ENCODE results near the gene MRPL55. TPM values are rescaled to one million over a fixed set of nuclear protein-coding genes. Genes with fewer than 3 reads are reported as not detected.
"Not testable (repeated sequence)": the region's sequence is repeated elsewhere in the genome, so short reads cannot be mapped to it uniquely, and the experiment has no call there.

MRPL55 gene
- total RNA-seq, 1 donor from 2014 or later, result 33.4 TPM

DNA sequence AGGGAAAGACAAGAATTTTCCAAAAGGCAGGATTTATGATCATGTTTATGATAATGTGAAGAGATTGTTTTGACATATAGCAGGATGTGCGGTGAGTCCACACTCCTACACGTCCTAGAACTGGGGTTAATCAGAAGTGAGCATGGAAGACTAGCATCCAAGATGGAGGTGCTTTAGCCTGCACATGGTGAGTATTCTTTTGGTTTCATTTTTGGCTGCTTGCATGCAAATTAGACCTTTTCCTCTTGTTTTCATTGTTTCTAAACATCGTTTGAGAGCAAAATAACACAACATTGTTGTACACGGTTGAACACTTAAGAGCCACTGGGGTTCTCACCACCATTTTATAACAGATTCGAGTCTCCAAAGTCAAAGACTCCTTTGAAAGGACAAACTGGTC is 16.1 kb upstream of the MRPL55 start:
- no peak for FAIRE-seq
- no peak for DNase-seq (ENCODE audit: low spot score in 2 of 2)

DNA sequence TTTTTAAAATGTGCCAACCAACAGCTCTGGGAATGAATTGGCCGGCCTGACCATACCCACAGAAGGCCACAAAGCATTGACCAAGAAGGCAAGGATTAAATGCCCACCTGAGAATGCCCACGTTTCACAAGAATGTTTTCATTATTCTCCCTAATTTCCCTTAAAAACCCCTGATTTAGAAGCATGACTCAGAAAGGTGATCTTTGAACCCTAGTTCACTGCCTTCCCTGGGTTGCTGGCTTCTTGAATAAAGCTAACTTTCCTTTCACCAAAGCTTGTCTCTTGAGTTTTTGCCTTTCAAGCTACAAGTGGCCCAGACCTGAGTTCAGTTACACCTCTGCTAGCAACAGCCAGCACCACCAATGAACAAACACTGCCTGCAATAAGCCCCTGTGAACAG is 14.4 kb upstream of the MRPL55 start:
- no peak for DNase-seq (ENCODE audit: low spot score in 2 of 2)
- FAIRE-seq, result no peak

DNA sequence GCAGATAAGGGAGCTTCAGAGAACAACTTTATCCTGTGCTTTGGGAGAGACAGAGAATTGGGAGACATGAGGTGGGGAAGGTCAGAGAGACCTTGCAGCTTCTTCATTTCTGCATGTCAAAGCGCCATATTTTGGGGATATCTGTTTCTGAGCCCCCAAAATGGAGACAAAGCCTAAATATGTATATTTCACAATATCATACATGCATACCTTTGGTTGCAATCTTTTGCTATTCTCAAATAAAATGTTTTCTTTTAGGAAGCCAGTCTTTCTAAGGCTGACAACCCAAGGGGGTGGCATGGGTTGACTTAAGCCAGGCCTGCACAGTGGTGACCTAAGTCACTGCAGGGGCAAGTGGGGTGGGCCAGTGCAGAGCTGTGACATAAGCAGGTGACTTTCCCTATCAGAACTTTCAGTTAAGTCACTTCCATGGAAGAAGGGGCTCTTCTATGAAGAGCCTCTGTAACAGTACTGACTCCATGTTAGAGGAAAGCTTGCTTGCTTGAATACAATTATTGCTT is 13.9 kb upstream of the MRPL55 start:
- DNase-seq (ENCODE audit: low spot score in 2 of 2), result no peak
- no peak for FAIRE-seq

DNA sequence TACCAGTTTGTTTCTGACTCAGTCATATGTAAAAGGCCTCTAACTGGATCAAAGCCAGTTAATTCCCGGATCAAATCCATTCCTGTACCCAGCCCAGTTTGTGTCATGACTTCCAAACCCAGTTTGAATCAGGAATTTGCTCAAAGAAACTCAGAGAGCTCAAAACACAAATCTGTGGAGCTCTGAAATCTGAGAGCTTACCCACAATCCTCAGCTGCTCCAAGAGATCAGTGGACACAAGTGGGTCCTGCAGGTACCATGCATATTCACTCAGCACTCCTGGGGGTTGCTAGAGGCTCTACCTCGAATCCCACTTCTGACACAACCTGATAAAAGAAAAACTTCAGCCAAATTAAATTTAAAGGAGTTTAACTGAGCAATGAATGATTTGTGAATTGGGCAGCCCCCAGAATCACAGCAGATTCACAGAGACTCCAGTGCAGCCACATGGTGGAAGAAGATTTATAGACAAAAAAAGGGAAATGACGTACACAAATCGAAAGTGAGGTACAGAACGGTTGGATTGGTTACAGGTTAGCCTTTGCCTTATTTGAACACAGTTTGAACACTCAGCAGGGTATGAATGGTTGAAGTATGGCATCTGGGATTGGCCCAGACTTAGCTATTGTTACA is 11.9 kb upstream of the MRPL55 start:
- FAIRE-seq, result no peak
- no peak for DNase-seq (ENCODE audit: low spot score in 2 of 2)

DNA sequence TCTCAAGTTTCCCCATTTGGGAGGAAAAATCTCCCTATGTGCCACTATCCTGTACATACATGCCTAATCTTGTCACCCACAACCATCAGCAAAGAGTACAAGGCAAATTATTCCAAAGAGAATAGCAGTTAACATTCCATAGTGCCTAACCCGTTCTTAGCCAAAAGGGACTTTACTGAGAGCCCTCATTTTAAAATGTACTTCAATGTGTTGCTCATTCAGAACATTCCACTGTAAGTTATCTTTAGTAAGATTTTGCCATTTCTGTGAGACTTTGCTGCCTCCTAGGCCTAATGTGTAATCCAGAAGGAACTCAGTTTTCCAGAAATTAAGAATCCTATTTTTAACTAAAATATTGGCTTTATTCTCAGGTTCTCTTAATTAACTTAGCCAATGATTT is 11.3 kb upstream of the MRPL55 start:
- DNase-seq (ENCODE audit: low spot score in 2 of 2), result no peak
- FAIRE-seq, result no peak

DNA sequence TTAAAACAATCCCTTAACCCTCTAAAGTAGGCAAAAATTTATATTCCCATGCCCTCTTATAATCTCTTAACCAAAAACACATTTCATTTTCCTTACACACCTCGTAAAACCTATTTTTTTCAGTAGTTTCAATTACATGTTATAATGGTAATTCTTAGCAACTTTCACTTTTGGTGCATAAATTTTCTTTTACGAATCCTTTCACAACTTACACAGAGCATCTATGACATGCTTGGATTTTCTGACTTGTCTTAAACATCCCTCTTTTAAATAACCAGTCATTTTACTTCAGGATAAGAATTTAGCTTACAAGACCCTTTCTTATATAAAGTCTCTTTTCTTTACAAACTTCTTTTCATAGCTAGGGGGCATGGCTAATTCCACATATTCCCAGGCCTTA is 8.9 kb upstream of the MRPL55 start:
- no peak for FAIRE-seq

DNA sequence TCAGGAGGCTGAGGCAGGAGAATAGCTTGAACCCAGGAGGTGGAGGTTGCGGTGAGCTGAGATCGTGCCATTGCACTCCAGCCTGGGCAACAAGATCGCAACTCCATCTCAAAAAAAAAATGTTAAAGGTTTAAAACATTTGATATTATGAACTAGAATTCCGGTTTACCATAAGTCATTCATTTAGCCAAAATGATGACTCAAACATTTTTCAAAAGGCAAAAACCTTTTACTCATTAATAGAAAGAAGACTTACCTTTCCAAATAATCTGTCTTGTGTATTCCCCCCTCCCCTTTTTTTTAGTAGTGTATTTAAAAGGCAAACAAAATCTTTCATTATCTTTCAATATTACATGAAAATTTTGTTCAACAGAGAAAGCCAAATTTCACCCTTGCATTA is 8.2 kb upstream of the MRPL55 start:
- FAIRE-seq (no peak), DNase-seq (ENCODE audit: low spot score in 2 of 2) (no peak)

More for the DNA sequence above, 8.9 kb upstream of the MRPL55 start:
- DNase-seq (ENCODE audit: low spot score in 2 of 2), result no peak

DNA sequence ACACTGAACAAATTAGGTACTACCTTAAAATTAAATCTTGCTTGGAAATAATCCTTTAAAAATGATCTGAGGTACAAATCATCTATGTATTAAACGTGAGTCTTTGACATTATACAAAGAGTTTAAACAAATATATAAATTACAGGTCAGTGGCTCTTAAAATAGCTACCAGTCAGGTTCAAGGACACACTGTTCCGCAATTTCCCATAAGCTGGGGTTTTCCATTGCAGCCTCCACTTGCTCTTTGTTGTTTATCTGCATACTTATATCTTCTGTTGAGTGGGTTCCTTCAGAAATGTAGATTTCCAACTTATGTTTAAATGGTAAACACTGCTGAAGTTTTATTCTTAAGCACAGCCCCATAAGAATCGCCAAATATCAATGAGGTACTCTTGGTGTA is 5.7 kb upstream of the MRPL55 start:
- FAIRE-seq, result no peak
- no peak for DNase-seq (ENCODE audit: low spot score in 2 of 2)

DNA sequence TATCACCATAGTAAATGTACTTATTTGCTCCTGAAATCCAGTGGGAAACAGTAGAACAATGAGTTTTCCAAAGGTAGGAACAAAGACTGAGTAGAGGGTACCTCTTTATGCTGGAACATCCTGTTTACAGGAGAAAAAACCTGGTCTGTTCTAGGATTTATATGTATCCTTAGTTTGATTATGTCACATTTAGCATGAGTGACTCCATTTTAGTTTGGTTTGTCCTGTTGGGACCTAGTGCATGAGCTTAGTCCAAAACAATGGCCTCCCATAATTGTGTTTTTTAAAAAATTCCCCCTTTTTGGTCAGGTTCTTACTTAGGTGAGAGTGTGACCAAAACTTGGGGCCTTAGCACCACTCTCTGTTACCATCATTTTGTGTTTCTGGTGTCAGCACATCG is 3.5 kb upstream of the MRPL55 start:
- no peak for FAIRE-seq
- DNase-seq (ENCODE audit: low spot score in 2 of 2), result no peak

DNA sequence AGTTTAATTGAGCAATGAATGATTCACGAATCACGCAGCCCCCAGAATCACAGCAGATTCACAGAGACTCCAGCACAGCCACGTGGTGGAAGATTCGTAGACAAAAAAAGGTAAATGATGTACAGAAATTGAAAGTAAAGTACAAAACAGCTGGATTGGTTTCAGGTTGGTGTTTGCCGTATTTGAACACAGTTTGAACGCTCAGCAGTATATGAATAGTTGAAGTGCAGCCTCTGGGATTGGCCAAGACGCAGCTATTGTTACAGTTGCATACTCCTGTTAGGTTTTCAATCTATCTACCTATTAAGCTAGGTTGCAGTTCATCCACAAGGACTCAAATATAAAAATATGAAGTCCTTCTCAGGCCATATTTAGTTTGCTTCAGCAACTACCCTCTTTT is 3.1 kb upstream of the MRPL55 start:
- no peak for FAIRE-seq
- no peak for DNase-seq (ENCODE audit: low spot score in 2 of 2)

DNA sequence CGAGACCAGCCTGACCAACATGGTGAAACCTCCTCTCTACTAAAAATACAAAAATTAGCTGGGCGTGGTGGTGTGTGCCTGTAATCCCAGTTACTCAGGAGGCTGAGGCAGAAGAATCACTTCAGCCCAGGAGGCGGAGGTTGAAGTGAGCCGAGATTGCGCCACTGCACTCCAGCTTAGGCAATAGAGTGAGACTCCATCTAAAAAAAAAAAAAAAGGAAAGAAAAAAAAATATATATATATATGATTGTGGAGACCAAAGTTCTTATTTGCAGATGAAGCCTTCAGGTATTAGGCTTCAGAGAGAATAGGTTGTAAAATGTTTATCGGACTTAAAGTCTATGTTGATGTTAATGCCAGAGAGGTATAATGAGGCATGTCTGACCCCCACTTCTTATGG is 2.2 kb upstream of the MRPL55 start:
- not testable (repeated sequence) for FAIRE-seq; DNase-seq (ENCODE audit: low spot score in 2 of 2)

DNA sequence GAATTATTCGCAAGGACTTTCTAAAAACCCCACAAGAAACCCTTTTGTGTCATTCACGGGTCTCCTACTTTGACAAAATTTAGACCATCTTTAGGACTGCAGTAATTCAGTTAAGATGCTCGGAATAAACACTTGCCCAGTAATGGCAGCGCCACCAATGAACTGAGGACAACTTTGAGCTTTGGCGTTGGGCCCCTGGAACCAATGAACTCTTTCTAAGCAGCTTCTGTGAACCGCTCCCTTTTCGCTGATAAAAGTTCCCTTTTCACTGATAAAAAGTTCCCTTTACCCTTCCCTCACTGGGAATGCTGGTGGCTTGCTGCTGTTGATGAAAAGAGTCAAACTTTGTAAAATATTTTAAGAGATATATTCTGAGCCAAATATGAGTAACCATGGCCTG is 1.5 kb upstream of the MRPL55 start:
- no peak for FAIRE-seq
- no peak for DNase-seq (ENCODE audit: low spot score in 2 of 2)

DNA sequence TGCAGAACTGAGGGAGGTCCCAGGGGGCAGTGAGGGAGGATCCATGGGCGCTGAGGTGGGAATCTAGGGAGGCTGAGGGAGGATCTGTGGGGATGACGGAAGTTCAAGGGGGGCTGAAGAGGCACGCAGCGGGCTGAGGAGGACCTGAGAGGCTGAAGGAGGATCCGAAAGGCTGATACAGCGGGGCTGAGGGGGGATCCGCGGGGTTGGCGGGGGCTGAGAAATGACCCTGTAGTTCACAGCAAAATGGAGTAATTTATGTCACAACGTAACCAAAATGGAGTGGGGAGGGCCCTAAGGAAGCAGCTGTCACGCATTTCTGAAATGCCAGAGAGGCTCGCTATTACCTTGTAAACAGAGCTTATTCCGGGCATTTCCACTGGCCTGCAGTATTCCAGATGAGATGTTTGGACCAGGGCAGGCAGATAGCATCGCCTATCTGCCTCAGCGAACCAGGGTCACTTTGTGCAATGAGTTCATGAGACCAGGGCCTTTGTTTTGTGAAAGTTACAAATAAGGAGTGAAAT is 926 bp upstream of the MRPL55 start:
- DNase-seq (ENCODE audit: low spot score in 2 of 2) (peak in 1 of 2 donors; percentile 5), FAIRE-seq (no peak)

DNA sequence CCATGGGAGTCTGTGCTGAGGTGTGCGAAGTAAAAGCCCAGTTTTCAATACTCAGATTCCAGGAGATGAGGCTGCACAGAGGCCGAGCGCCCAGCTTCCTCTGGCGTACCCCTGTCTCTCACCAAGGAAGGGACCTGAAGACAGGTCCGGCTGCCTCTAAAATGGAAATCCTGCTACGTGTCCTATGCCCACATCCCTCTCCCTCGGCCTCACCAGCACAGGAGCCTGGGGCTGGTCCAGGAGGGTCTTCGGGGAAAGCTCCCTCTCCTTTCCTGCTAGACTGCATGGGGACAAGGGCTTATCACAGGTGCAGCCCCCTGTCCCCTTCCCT is 392 bp downstream of the MRPL55 start:
- FAIRE-seq, result no peak

DNA sequence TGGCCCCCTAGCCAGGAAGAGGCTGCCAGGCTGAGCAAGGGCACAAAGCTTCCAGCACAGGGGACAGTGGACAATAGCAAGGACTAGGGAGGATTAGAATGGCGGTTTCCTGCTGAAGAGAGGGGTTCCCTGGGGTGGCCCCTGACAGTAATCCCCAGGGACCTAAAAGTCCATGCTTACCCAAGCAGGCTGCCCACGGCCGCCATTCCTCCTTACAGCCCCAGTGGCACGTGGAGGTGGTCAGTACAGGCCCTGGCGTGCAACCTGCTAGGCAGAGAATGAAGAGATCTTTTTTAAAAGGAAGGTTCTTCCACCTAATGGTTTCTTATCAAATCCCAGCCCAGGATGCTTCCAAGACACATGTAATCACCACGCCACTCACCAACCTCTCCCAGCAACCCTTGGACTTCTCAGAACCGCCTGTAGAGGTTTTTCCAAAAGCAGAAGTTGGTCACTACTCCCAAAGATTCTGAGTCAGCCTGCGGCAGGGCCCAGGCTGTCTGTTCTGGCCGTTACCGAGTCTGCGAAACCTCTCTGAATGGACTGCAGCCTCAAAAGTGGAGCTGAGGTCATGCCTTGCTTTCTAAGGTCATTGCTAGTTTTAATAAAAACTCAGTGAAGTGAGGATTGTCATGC is 926 bp downstream of the MRPL55 start:
- FAIRE-seq, result no peak

More for the DNA sequence above, 392 bp downstream of the MRPL55 start:
- DNase-seq (ENCODE audit: low spot score in 2 of 2), result peak in 1 of 2 donors; percentile 9

DNA sequence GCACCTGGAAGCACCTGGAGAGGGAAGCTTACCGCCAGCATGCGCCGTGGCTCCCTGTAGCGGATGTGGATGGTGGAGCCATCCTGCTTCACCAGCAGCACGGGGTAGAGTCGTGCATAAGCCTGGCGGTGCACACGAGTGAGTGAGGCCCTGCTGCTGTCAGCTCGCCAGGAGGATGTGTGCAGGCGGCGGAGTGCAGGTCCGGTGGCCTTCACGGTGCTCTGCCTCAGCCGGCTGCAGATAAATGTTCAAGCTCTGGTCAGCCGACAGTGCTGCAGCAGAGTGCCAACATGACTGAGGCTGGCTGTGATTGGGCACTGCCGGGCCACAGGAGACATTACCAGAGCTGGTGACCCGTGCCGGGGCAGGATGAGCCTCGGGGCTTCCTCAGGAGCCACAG is 1.5 kb downstream of the MRPL55 start:
- FAIRE-seq (no peak), DNase-seq (ENCODE audit: low spot score in 2 of 2) (peak in 1 of 2 donors; percentile 2)

More for the DNA sequence above, 926 bp downstream of the MRPL55 start:
- DNase-seq (ENCODE audit: low spot score in 2 of 2), result peak in 1 of 2 donors; percentile 10

DNA sequence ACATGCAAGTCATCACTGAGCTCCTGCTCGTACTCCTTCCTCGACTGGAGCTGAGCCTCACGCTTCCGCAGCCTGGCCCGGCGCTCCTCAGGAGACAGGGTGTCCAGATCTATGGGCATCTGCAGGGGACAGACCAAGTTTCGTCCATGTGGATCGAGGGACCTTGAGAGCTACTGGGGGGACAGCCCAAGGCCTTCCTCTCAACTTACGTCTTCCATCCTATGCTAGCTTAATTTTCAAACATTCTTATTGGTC is 2.4 kb downstream of the MRPL55 start:
- DNase-seq (ENCODE audit: low spot score in 2 of 2), result peak in 1 of 2 donors; percentile 6
- no peak for FAIRE-seq

DNA sequence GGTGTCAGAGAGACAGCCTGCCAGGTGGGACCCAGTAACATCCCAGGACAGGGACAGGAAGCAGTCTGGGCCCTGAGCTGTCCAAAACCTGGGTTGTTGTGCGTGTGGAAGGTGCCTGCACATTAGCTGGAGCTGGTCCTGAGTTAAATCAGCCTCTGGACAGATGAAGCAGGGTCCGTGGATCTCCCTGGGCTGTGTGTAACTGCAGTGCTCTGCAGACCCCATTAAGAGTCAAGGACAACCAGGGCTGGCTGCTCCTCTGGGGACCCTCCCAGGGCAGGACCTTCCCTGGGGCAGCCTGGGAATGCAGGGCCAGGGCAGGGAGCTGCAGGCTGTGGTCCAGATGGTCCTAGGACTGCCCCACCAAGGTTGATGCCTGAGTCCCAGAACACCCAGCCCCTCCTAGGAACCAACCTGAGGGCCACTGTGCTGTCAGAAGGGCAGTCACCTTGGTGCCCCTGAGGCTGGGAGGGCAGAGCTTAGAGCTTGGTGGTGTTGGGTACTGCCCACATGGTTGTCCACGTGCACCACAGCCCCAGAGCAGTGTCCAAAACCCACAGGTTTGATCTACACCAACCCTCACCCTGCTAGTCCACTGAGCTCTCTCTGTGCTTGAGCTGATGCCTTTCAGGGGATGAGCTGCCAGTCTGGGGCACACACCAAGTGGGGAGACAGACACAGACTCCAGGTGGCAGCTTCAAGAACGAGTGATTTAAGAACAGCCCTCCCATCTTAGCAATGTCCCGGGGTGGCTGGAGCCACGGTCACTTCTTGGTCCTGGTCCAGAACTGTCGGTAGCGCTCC is 2.9 kb downstream of the MRPL55 start:
- peak in 1 of 2 donors; percentile 2 for DNase-seq (ENCODE audit: low spot score in 2 of 2)
- FAIRE-seq, result no peak

DNA sequence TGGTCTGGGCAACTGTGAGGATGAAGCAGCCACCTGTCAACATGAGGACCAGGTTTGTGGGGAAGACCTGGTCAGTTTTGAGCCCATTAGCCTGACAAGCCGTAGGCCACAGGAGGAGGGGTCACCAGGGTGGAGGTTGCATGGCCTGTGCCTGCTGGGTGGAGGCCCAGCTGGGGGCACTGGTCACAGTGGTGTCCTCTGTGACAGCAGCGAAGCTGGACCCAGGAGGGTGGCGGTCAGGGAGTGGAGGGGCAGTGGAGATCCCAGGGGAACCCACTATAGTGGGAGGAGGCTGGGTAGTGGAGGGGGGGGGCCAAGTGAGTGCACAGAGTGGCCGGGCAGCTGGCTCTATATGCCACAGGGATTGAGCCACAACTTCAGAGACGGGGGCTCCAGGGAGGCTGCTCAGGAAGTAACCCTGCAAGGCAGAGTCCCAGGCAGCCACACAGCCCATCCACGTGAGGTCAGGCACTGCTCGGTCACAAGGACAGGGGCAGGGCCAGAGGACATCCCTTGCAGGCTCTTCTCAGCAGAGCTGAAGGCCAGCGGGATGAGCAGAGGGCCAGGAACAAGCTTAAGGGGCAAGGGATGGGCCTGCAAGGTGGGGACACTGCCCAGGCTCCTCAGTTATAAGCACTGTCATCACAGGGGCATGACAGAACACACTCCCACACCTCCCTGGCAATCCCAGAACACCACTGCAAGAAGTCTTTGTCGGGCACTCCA is 3.7 kb downstream of the MRPL55 start:
- FAIRE-seq (no peak), DNase-seq (ENCODE audit: low spot score in 2 of 2) (peak in 1 of 2 donors; percentile 9)

DNA sequence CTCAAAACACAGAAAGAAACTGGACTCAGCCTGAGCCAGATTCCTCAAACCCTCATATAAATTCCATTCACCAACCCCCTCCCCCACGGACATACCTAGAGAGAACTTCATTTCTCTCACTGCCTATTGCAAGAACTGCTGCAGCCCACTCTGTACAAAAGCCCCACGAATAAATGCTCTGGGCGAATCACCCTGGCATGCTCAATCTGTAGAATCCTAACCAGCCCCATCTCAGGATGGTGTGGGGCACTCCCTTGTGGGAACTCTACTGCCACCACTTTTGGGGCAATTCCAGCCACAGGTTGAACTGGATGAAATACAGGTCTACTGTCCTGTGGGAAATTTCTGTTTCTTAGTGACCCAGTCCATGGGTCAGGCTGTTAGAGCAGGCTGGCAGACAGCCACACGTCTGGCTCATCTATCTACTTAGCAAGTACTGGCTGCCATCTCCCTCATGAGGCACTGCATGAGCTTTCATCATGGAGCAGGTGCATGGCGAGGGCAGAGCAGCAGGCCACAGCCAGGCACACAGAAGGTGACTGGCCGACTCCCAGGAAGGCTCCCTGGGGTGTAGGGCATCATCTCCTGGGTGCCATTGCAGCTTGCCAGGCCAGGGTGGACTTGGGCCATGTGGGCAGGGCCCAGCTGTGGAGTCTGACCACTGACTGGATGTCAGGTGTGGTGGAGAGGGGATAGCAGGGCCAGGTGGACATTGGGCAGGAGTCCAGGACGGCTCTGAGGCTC is 4.4 kb downstream of the MRPL55 start:
- DNase-seq (ENCODE audit: low spot score in 2 of 2) (peak in 1 of 2 donors; percentile 5), FAIRE-seq (no peak)
